B cell (primary cell): ENCODE data around the gene EIPR1. TPM values are rescaled to one million over a fixed set of nuclear protein-coding genes. Genes with fewer than 3 reads are reported as not detected.

Experiments
- ATAC-seq: fragments of 200-7000 bp; cut with Tn5 transposase; one replicate; pipeline ENCODE4 v1.10.0; 2021; ENCODE audit warnings: low read depth, mild to moderate bottlenecking, moderate number of reproducible peaks, moderate library complexity
- CTCF ChIA-PET: fragments of 350-600 bp; sonication (Branson Sonifier 250); formaldehyde crosslinking; loops from one replicate; lab custom pipeline; 2021; ENCODE audit warnings: antibody characterized with exemption, inconsistent platforms; lab: Charles Lee
- POLR2A ChIA-PET: fragments of 350-600 bp; sonication (Branson Sonifier 250); formaldehyde crosslinking; loops from one replicate; lab custom pipeline; 2021; ENCODE audit warnings: antibody characterized with exemption; lab: Charles Lee
- DNase-seq: peaks from one replicate; pipeline ENCODE4 v3.0.0; 2013
- H2AFZ ChIP-seq: 2 replicates; pipeline ENCODE4 v1.6.1; 2012; ENCODE audit warnings: mild to moderate bottlenecking, low read depth, low read length; ENCODE audit not compliant: insufficient read depth, poor library complexity, severe bottlenecking
- H3K27ac ChIP-seq, 2 donors: 1 replicate in 1 of 2; 2 replicates in 1 of 2; pipeline ENCODE4 v1.5.1; 2012 to 2013; ENCODE audit warnings: low read length in 2 of 2, mild to moderate bottlenecking in 2 of 2, moderate library complexity in 1 of 2
- H3K27me3 ChIP-seq, 4 experiments: fragments of 200-600 bp in 1 of 4; sonication (generic) in 1 of 4; replicated peaks in 1 of 4; 1 replicate in 2 of 4; 2 replicates in 2 of 4; pipeline versions ENCODE4 v1.6.1 to v1.7.0; 2013 to 2016; ENCODE audit warnings: low read length in 3 of 4, mild to moderate bottlenecking in 2 of 4, mixed read lengths in 1 of 4, moderate library complexity in 1 of 4; ENCODE audit not compliant: insufficient read depth in 4 of 4, control insufficient read depth in 3 of 4; ENCODE audit errors: control extremely low read depth in 1 of 4
- H3K36me3 ChIP-seq, 2 experiments: replicated peaks in 1 of 2; 1 replicate in 1 of 2; 2 replicates in 1 of 2; pipeline versions ENCODE4 v1.6.1 to v1.7.1; 2013; ENCODE audit warnings: low read length in 1 of 2; ENCODE audit not compliant: insufficient read depth in 2 of 2, control insufficient read depth in 1 of 2; ENCODE audit errors: control extremely low read depth in 1 of 2, extremely low read depth in 1 of 2
- H3K4me1 ChIP-seq, 2 donors: fragments of 200-600 bp in 1 of 2; sonication (generic) in 1 of 2; 1 replicate in 1 of 2; 2 replicates in 1 of 2; pipeline versions ENCODE4 v1.5.1 to v1.6.1; 2013 to 2017; ENCODE audit warnings: low read length in 2 of 2; ENCODE audit not compliant: control insufficient read depth in 2 of 2, insufficient read depth in 2 of 2
- H3K4me2 ChIP-seq: replicated peaks from 2 replicates; pipeline ENCODE3; 2012; ENCODE audit warnings: mild to moderate bottlenecking, low read depth, low read length; ENCODE audit not compliant: poor library complexity, severe bottlenecking
- H3K4me3 ChIP-seq, 5 experiments: fragments of 200-600 bp in 1 of 5; sonication (generic) in 1 of 5; 1 replicate in 3 of 5; 2 replicates in 2 of 5; pipeline versions ENCODE4 v1.5.1 to v1.7.0; 2011 to 2016; ENCODE audit warnings: low read length in 4 of 5, mild to moderate bottlenecking in 4 of 5, low read depth in 2 of 5, control low read depth in 1 of 5, moderate library complexity in 1 of 5; ENCODE audit not compliant: insufficient read depth in 1 of 5; ENCODE audit errors: control extremely low read depth in 1 of 5, extremely low read depth in 1 of 5
- H3K79me2 ChIP-seq: fragments of 200-600 bp; sonication (generic); one replicate; pipeline ENCODE4 v1.6.0; 2016; ENCODE audit warnings: low read length; ENCODE audit not compliant: control insufficient read depth, insufficient read depth
- H3K9ac ChIP-seq: fragments of 200-600 bp; sonication (generic); 2 replicates; pipeline ENCODE4 v1.6.1; 2017; ENCODE audit warnings: mild to moderate bottlenecking, low read length, moderate library complexity
- H3K9me3 ChIP-seq, 3 donors: one replicate each; pipeline versions ENCODE4 v1.6.1 to v1.7.1; 2013; ENCODE audit warnings: low read length in 2 of 3; ENCODE audit not compliant: control insufficient read depth in 2 of 3, insufficient read depth in 1 of 3; ENCODE audit errors: control extremely low read depth in 1 of 3
- H4K20me1 ChIP-seq: 2 replicates; pipeline ENCODE4 v1.6.0; 2012; ENCODE audit warnings: mild to moderate bottlenecking, low read length; ENCODE audit not compliant: insufficient read depth, control insufficient read depth, poor library complexity, severe bottlenecking
- H3K27ac Mint-ChIP-seq: one replicate; pipeline ENCODE4 v1.8.0; 2021; ENCODE audit warnings: mixed read lengths
- H3K27me3 Mint-ChIP-seq: one replicate; pipeline ENCODE4 v1.8.0; 2021; ENCODE audit warnings: mixed read lengths
- H3K4me1 Mint-ChIP-seq: one replicate; pipeline ENCODE4 v1.8.0; 2021; ENCODE audit warnings: mixed read lengths
- H3K4me3 Mint-ChIP-seq: one replicate; pipeline ENCODE4 v1.8.0; 2021; ENCODE audit warnings: mixed read lengths
- H3K9me3 Mint-ChIP-seq: one replicate; pipeline ENCODE4 v1.8.0; 2022; ENCODE audit warnings: mixed read lengths; ENCODE audit not compliant: insufficient read depth
- CTCF ChIP-seq: fragments of 200-600 bp; IDR thresholded peaks from one replicate; pipeline ENCODE4 v1.8.0; 2022; ENCODE audit warnings: antibody characterized with exemption, mild to moderate bottlenecking
- EZH2 ChIP-seq: IDR thresholded peaks from 2 replicates; pipeline ENCODE4 v1.6.1; 2012; ENCODE audit warnings: borderline replicate concordance, low read depth, mild to moderate bottlenecking, moderate library complexity, low read length; ENCODE audit not compliant: insufficient read depth, poor library complexity, severe bottlenecking
- WGBS: methylation state at CpG from one replicate; pipeline ENCODE4 v1.1.5; 2013; ENCODE audit warnings: missing lambda C conversion rate; ENCODE audit not compliant: insufficient coverage; 5-methylcytosine and 5-hydroxymethylcytosine counted together
- intact Hi-C: fragments of 100-400 bp; cut with micrococcal nuclease; formaldehyde crosslinking; loops from one replicate; pipeline ENCODE4 v1.10.0; 2022
- polyA plus RNA-seq: library from polyadenylated mRNA; depleted of rRNA; stranded (reverse); fragments of >200 nt; gene quantifications from 2 replicates; pipeline ENCODE4 v1.2.3, GENCODE V29; 2012
- total RNA-seq, 2 donors: library from RNA; stranded (reverse); fragments of 120-200 nt in 1 of 2; gene quantifications; 1 replicate in 1 of 2; 2 replicates in 1 of 2; pipeline versions ENCODE4 v1.2.3 to v1.2.4, GENCODE V29; 2013 to 2022

EIPR1 gene
- total and polyA plus RNA-seq, 2 donors (not counting 1 experiment from before 2014, with no cell fraction given) = 31.8 to 37.0 TPM

GRCh38 chr2:3387011-3387410 is 9.4 kb upstream of the EIPR1 start:
- CTCF ChIA-PET = interaction anchor here (0.8 kb wide), 1 partner anchor 75 kb away, joined by 3 read pairs; no protein-coding TSS in a partner anchor
- no peak for ATAC-seq
- H3K9me3 Mint-ChIP-seq = no peaks in the 10 kb centered on the region

More at GRCh38 chr2:3387011-3387410, 9.4 kb upstream of the EIPR1 start:
- WGBS = 100% methylated on average over 3 of the region's 5 CpGs
- Histone ChIP-seq H3K4me2 (no peak overlapping the region), H3K4me1 (no peaks in the 10 kb centered on the region), H3K36me3 (peaks cover 4 to 35% of the 10 kb centered on the region in 2 experiments), H3K27ac (no peak overlapping the region), H2AFZ (no peak overlapping the region), H4K20me1 (peaks cover 29% of the 10 kb centered on the region), H3K79me2 (peaks cover 70% of the 10 kb centered on the region), H3K4me3 (no peak overlapping the region), H3K9me3 (no peaks in the 10 kb centered on the region), H3K9ac (no peak overlapping the region), H3K27me3 (no peaks in the 10 kb centered on the region)
- intact Hi-C loops = no loop called here
- no peak for DNase-seq
- H3K27ac Mint-ChIP-seq = no peak overlapping the region
- no peak for TF ChIP-seq EZH2
- TF ChIP-seq CTCF = no peak
- POLR2A ChIA-PET = no interaction called here
- no peak overlapping the region for H3K4me3 Mint-ChIP-seq
- H3K4me1 Mint-ChIP-seq = peaks cover 3% of the 10 kb centered on the region
- no peaks in the 10 kb centered on the region for H3K27me3 Mint-ChIP-seq
